Stimulated activated CD4-positive, alpha-beta T cell treated with anti-CD3 and anti-CD28 coated beads, Interleukin-1b, Interleukin-23, amount 100 ng/mL, for 48 hours (primary cell): Measurements from ENCODE around the gene GMDS.

Source experiments
- DNase-seq: peaks from one replicate; pipeline ENCODE4 v3.0.0-alpha.2; 2020

The GMDS gene

GRCh38 chr6:1631251-1631650 lies 614.2 kb downstream of the GMDS start:
- no peak for DNase-seq

DNA sequence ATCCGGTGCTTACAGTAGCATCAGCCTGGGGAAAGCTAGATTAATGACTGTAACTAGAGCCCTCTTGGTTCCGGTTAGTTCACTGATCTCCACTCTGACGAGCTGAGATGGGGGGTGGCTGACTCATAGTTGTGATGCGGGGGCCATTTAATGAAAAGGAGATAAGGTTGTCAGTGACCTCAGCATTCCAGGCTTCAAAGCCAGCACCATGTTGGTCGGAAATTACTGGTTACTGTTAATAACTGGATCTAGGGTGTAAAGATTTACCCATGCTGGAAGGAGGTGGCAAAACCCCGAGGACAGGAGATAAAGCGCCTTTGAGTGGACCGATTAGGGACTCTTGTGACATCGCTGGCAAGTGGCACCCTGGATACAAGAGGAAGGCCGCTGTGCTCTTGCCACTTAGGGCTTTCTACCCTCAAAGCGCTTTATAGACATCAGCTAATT lies 614.6 kb downstream of the GMDS start:
- DNase-seq: no peak

DNA sequence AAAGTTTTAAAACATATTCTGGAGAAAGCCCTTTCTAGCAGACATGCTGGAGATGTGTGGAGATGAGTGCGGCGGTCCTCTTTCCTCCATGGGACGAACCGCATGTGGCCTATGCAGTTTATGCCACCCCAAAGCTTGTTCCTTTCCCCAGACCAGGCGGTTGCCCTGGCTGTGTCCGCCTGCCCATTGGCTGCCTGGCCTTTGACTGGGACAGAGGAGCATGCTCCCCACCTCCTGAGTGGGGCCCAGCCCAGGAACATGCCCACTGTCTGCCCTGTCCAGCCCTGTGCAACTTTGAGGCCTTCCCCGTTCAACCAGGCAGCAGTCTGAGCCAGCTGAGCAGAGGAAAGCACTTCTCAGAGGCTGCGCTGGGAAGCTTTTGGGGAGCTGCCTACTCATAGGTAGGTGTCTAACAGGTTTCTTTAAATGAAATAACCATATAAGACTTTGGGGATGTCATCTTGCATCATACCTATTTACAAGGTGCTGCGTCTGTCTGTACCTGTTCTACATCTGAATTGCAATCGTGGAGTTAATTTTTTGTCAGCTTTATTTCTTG lies 615.1 kb downstream of the GMDS start:
- DNase-seq: no peak

GRCh38 chr6:1629316-1629715 lies 616.1 kb downstream of the GMDS start:
- no peak for DNase-seq

DNA sequence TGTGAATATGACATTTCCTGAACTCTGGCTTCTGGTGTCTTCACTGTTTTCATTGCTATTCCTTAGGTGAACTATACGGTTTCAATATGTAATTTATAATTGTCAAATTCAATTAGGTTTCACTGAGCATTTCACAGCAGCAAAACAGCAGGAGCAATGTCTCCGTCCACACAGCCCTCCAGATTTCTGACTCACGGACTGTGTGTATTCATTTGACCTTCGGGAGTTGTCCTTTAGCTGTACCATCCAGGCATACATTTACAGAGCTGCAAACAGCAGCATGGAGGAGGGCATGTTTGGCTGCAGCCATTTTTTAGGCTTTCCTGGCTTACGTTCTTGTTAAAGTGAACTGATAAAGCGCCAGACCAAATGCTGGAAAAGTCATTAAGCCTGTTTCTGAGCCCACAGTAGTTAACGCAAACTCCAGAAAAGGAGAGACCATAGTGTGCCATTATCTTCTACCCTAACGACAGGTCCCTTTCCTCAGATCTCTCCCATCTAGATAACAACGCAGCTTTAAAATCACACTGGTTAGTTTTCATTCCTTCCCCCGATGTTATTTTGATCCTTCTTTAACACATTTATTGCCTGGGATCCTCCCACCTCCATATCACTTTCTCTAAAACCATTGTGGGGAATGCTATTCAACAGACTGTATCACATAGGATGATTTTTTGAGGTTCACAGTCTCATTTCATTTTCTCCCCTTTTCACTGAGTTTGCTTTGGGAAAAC lies 617.4 kb downstream of the GMDS start:
- no peak for DNase-seq

GRCh38 chr6:1626481-1626880 lies 618.9 kb downstream of the GMDS start:
- no peak for DNase-seq

DNA sequence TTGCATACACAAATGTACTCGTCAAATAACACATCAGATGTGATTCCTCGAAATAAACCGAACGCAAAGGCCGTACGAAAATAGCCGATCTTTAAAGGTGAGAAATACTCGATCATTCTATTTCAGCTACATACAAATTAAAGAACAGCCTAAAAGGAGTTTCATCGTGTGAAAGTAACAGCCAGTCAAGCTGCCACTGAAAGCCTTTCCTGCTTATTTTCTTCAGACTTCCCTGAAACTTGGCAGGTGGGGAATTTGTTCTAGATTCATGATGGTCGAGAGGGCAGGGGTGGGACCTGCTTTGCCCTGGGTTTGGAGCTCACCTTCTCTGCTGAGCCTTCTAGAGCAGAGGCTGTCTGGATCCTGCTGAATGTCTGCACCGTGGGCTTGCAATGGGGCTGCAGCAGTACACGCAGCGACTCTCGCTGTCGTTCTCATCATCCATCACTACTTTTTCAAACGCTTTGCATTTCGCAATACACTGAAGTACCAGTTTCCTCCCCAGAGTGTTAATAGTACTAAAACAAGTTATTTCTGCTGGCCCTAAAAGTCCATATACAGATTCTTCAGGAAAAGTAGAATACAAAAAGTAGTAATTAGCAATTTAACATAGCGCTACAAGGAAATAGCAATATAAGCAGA lies 619.5 kb downstream of the GMDS start:
- no peak for DNase-seq

DNA sequence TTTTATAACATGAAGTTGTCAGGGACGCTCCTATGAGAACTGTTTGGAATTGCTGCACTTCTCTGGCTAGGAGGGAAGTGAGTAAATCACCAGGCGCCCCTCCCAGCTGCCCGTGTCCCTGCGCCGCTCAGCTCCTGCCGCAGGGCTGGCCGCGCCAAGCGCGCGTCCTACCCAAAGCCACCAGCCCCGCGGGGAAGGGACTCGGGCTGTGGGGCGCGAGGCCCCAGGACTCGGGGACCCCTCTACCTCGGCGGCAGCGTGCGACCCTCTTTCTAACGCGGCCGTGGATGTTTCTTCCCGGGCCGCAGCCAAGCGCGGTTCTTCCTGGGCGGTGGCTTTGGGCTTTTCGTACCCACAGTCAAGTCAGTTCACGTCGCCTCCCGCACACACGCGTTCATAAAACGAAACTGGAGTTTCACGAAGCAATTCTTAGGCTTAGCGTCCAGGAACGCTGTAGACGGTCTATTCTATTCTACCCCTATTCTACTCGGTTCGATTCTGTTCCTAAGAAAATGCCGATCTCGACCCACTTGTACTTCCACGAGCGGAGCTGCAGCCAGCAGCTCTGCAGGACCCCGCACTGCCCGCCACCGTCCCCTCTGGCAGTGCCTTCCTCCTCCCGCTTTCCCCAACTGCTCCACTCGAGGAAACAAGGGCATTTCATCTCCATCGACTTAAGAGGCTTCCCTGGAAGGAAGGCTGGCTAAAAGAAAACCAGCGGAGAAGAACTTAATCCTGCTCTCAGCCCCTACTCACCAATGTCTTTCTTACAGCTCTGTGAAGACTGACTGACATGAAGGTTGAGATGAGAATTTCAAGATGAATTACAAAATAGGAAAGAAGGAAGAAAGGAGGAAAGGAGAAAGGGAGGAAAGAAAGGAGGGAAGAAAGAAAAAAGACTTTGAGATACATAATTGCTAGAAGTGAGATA lies 620.3 kb downstream of the GMDS start:
- DNase-seq: no peak

- peak; percentile 32 for DNase-seq
Measured at GRCh38 chr6:1624058-1624850, 621.2 kb downstream of the GMDS start.

GRCh38 chr6:1623769-1624057 lies 621.7 kb downstream of the GMDS start:
- DNase-seq: no peak

GRCh38 chr6:1622851-1623768 lies 622.3 kb downstream of the GMDS start:
- DNase-seq: no peak

DNA sequence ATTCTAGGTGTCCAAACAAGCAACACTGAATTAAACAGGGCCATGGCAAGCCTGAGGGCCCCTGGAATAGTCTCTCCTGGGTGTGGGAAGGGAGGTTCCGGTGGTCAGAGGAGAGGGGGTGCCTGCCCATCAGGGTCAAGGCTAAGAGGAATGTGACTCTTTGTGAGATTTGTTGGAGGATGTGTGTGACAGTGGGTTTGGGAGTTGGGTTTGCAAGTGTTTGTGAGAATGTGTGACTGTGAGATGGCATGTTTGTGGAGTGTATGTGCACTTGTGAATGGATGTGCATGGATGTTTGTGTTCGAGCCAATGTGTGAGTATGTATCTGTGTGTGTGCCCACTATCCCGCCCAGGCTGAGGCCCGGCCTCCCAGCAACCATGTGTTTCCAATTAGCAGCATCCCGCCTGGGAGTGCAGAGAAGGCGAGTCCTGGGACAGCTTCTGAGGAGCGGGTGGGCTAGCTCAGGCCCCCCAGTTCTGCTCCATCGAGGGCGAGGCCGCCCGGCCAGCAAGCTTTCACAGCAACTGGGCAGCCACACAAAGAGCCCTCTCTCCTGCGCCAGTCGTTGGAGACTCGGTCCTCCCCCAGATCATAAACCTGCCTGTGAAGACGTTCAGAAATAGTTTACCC lies 623.1 kb downstream of the GMDS start:
- DNase-seq: no peak

DNA sequence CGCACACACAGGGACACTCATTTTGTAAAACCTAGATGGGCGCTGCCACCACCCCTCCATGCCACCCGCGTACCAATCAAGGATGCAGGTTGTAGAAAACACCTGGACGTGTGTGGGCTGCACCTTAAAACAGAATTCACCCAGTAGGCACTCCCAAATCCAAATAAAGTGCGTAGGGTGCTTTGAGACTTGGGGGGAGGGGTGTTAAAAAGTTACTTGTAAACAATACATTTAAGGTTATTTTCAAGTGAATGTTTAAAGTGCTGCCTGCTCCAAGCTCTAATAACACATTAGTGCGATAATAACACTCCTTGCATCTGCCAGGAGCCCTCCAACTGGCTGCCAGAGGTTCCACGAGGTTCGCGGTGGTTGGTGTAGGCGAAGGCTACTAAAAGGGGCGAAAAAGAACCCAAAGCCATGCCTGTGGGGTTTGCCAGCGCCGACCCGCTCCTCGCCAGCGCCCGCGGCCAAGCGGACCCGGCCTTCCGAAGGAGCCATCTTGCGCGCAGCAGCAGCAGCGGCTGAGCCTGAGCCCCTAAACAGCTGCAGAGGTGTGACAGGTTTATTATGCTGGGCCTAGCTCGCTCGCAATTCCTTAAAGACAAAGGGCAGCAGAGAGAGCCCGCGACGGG lies 624.2 kb downstream of the GMDS start:
- no peak for DNase-seq

DNA sequence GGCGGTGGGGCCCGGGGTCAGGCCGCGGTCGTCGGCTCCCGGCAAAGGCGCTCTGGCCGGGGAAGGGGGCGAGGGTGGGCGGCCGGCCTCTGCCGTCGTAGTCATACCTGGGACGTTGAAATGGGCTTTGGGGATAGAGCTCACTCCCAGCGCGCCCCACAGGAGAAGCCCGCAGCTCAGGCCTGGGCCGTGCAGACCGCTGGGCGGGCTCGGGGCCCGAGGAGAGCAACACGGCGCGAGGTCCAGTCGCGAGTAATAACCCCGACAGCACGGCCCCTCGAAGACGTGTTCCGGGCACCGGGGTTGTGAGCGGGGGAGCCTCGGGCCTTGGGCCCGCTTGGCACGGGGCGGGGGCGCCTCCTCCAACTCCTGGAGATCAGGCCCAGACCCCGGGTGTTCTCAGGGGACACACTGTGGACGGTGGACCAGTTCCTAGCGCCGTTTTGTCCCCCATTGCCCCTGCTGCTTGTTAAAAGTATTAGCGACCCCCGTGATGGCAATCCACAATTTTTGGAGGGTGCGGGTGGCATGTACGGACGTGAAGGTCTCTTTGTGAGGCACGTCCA lies 624.8 kb downstream of the GMDS start:
- DNase-seq: no peak

DNA sequence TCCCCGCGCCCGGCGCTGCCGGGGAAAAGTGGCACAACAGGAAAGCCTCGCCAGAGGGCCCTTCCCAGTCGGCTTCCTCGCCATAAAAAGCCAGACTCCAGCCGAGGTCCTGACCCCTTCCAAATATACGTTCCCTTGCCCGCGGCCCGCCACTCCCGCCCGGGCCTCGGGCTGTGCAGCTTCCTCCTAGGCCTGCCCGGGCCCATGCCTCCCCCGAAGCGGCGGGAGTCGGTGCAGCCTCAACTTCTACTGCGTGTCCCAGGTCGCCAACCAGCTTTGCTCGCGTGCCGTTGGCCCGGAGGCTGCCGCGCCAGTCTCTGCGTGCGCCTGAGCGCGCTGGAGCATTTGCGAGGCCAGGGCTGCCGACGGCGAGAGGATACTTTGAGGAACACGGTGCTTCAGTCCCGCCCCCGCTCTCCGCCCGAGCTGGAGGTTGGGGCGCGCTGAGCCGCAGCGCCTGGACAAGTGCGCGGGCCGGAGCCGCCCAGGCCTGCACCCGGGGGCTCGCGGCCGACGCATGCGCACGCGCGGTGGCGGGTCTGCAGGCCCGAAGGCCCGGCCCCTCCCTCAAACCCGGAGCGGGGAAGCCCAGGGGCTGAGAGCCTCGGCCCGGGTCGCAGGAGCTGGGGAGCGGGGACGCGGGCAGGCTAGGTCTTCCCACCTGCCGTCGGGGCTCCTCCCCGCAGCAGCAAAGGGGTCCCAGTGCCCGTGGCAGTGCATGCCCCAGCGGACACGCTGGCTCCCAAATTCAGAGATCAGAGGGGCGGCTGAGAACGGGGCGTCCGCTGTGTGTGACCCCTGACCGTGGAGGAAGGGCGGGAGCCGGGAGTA lies 625.5 kb downstream of the GMDS start:
- no peak for DNase-seq

DNA sequence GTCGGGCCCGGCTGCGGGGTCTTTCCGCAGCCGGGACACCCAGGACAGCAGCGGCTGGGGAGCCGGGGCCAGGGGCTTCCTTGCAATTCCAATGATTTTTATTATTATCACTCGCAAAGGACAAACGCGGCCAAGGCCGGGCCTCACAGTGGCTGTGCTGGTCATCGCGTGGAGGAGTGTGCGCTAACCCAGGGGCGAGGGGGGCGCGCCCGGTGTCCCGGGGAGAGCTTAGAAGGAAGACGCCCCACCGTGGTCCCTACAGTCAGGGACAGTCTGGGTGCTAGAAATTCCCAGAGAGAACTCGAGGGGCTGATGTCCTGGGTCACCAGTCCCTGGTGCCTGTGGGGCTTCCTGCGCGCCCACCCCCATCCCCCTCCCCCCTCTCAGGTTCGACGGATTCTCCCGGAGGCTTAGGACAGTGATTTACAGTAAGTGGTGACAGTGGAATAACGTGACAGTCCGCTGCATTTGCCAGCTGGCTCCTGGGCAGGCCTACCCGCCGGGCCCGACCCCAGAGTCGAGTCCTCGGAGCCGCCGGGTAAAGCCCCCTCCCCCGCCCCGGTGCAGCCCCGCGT lies 626.2 kb downstream of the GMDS start:
- no peak for DNase-seq

GRCh38 chr6:1618311-1619097 lies 626.9 kb downstream of the GMDS start:
- no peak for DNase-seq
